Fibroblast of the conjunctiva (primary cell): ENCODE results near the gene OR2C1.

ENCODE experiments used
- DNase-seq: peaks from one replicate; pipeline ENCODE4 v3.0.0-alpha.2; 2010; ENCODE audit warnings: low read depth

The OR2C1 gene

DNA sequence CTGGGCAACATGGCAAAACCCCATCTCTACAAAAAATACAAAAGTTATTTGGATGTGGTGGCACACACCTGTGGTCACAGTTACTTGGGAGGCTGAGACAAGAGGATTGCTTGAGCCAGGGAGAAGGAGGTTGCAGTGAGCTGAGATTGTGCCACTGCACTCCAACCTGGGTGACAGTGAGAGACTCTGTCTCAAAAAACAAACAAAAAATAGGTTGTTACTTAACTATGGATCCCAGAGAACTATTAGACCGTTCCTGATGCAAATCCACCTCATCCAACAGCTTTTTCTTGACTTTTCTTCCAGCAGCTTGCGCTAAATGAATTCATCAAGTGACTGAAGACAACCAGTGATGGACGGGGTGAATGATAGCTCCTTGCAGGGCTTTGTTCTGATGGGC lies at the start of gene OR2C1:
OR2C1 (plus strand) TSS at position 301 of the 400 bp plus-strand sequence; CDS start at position 353, 52 bp downstream.
- DNase-seq = no peak

DNA sequence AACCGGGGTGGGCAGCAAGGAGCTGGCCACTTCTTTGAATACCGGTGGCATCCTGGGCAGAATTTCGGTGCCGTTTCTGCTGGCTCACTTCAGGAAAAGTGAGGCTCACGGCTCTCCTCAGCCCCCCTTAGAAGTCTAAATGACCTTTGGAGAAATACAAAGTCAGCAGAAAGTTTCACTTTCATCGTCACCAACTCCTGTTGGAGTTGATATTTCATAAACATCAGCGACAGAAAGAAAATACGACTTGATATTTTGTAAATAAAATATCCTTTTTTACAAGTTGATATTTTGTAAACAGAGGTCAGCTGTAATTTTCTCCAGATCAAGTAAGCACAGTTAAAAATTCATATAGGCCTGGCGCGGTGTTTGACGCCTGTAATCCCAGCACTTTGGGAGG lies 49.6 kb upstream of the OR2C1 start:
- DNase-seq = no peak

GRCh38 chr16:3311496-3311895 lies 44.2 kb upstream of the OR2C1 start:
- DNase-seq = no peak

DNA sequence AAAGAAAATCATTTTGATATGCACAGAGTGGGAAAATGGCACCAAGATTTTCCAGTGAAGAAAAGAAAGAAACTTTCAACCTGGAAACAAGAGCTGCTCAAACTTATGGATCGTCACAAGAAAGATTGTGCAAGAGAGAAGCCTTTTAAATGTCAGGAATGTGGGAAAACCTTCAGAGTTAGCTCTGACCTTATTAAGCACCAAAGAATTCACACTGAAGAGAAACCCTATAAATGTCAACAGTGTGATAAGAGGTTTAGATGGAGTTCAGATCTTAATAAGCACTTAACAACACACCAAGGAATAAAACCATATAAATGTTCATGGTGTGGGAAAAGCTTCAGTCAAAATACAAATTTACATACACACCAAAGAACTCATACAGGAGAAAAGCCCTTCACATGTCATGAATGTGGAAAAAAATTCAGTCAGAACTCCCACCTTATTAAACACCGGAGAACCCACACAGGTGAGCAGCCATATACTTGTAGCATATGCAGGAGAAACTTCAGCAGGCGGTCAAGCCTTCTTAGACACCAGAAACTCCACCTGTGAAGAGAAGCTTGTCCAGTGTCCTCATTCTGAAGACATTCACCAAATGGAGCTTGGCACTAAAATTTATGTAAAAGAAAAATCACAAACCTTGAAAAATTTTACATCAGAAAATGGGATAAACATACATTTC lies 38.2 kb upstream of the OR2C1 start:
- DNase-seq = no peak

GRCh38 chr16:3321816-3322215 lies 33.9 kb upstream of the OR2C1 start:
- DNase-seq = no peak

DNA sequence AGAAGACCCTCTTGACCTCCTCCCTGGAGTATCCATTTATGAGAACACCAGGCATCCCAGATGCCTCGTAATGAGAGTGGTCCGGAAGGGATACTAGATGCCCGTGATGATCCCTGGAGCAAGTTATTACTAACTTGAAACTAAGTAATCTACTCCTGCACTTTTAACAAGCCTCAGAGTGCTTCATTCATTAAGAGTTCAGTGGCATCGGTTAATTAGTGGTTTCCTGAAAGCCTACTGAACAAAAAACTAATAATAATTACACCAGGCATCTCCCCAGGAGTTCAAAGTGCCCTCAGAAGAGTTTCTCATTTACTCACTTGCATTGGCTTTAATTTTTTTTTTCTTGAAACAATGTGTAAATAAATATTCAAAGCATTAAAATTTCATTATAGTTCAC lies 28.2 kb upstream of the OR2C1 start:
- DNase-seq = no peak

DNA sequence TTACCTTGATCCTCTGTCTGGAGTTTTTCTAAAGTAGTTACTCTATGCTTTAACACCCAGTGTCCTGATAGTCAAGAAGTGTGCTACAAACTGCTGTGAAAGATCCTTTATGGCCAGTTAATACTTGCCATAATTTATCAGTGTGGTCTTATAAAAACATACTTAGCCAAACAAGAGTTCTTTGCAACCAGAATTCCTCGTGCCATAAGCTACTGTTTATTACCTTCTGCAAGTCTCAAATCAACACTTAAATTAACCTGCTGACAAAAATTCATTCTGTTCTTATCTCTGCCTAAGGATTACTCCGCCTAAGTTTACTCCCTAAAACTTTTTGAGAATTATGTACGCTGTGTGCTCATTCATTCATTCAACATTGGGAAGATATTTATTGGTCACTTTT lies 27.6 kb upstream of the OR2C1 start:
- DNase-seq = no peak

DNA sequence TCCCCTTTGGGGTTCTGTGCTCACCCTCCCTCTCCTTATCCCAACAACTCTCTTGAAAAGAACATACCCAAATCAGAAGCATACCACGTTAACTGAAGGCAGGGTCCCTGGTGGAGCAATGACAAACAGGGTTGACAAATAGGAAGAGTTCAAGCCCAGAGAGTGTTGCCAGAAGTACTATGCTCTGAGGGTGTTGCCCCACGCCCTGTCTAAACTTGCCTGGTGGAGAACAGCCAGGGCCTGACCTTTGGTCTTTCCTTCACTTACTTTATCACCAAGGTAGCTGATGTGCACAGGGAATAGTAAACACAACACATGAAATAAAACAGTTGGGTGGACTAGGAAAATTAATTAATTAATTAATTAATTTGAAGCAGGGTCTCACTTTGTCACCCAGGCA lies 27.0 kb upstream of the OR2C1 start:
- DNase-seq = no peak

DNA sequence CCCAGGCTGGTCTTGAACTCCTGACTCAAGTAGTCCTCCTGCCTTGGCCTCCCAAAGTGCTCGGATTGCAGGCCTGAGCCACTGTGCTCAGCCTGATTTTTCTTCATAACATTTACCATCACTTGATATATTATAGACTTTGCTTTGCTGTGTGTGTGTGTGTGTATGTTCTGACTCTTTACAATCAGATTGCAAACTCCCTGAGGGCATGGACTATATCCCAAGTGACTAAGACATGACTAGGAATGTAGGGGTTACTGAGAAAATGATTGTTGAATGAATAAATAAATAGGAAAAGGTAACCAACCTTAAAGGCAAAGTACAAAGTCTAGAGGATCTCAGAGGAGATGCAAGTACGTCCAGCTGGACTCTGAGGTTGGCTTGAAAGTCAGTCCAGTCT lies 9.6 kb upstream of the OR2C1 start:
- DNase-seq = no peak

GRCh38 chr16:3347586-3347985 lies 8.1 kb upstream of the OR2C1 start:
- no peak for DNase-seq

GRCh38 chr16:3348547-3349167 lies 7.0 kb upstream of the OR2C1 start:
- no peak for DNase-seq

DNA sequence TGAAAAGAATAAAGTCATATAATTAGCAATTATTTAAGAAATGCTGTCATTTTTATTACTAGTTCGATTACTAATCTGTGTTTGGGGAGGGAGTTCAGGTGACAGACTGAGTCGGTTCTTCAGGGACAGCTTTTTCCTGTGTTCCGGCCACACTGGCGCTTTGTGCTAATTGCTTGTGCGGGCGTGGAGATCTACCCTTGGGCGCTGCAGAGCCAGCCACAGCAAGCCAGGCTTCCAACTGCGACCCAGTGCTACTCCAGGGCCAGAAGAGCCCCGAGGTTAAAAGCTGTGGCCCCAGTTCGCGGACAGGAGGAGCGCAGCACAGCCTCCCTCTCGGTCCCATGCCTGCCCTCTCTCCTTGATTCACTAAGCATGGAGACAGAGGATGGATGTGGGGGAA lies 6.5 kb upstream of the OR2C1 start:
- DNase-seq = no peak

GRCh38 chr16:3356118-3356517 lies 429 bp downstream of the OR2C1 start:
- no peak for DNase-seq

- DNase-seq = no peak
Observed at GRCh38 chr16:3358871-3359270, 3.2 kb downstream of the OR2C1 start.

- no peak for DNase-seq
Observed at GRCh38 chr16:3362931-3363330, 7.2 kb downstream of the OR2C1 start.

DNA sequence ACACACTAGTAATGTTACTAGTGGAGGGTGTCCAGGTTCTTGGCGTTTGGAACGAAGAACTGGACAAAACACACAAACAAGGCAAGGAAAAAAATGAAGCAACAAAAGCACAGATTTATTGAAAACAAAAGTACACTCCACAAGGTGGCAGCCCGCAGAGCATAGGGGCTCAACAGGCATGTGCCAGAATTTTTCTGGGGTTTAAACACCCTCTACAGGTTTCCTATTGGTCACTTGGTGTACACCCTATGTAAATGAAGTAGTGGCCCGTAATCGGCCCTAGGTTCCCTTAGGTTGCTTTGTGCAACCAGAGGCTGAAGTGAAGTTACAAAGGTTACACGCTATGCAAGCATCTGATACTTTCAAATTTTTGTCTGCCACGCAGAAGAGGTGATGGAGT lies 8.1 kb downstream of the OR2C1 start:
- no peak for DNase-seq

- peak; percentile 94 for DNase-seq
Observed at GRCh38 chr16:3364774-3365427, 9.2 kb downstream of the OR2C1 start.

GRCh38 chr16:3369073-3369472 lies 13.4 kb downstream of the OR2C1 start:
- no peak for DNase-seq

- no peak for DNase-seq
Observed at GRCh38 chr16:3375680-3376079, 20.0 kb downstream of the OR2C1 start.

DNA sequence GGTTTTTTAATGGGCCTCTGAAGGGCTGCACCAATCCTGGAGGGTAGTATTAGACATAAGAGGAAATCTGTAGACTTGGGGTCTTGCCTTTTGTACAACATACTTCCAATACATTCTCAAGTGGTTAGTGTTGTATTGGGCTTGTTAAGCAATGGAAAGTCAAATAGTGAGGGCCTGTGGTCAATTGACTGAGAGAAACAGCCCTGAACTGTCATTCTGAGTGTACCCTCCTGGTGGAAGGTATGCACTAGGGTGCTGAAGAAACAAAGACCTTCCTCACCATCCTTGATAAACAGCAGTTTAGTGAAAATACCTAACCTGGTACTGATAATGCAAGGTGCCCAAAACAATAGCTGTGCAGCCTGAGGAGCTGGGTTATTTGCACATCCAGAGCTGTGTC lies 22.2 kb downstream of the OR2C1 start:
- no peak for DNase-seq

DNA sequence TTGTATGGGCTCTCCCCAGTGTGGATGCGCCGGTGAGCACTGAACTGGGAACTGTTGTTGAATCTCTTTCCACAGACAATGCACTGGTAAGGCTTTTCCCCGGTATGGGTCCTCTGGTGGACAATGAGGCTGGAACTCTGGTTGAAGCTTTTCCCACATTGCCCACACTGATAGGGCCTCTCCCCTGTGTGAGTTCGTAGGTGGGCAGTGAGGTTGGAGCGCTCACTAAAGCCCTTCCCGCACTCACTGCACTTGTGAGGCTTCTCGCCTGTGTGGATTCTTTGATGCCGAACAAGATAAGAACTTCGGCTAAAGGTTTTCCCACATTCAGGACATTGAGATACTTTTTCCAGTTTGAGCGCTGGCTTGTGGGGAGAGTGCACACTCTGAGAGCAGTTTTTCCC lies 27.4 kb downstream of the OR2C1 start:
- no peak for DNase-seq

DNA sequence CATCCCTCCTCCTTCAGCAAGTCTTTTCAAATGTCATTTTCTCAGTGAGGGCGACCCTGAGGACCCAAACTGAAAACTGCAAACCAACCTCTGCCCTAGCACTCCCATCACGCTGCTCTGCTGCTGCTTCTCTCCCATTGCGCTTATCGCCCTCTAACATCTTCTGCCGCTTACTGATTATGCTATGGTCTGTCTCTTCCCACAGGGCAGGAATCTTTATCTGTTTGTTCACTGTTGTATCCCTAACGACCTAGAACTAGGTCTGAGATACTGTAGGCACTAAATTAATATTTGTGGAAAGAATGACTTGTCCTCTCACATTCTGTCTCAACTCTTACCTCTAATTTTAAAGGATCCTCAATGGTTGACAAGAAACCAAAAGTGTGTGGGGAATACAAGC lies 32.6 kb downstream of the OR2C1 start:
- no peak for DNase-seq

DNA sequence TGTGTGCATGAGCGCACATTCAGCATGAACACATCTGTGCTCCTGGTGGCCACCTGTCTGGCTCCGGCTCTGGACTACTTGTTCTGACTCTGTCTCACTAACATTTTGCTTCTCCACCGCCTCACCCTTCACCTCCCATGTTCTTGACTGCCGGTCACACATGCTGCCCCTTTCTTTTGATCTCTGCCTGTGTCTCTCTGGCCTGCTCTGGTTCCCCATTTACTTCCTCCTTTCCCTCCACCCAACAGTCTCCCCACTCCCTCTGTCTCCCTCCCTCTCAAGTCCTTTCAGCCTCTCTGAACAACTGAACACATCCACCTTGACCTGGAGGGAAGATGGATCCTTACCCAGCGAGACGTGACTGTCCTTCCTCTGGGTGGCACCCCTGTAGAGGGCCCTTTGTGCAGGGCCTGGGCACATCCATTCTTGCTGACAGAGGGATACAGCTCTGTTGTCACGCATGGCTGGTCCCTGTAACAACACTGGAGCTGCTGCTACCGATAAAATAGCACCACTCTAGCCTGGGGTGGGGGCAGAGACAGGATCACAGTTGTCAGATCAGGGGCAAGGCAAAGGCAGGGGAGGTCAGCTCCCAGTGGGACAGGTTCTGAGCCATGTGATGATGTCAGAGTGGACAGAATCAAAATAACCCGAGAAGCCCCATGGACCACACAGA lies 34.1 kb downstream of the OR2C1 start:
- no peak for DNase-seq
